ENCODE measurements around the gene RNF213.

GRCh38 chr17:80433916-80434666 is 173.4 kb downstream of the RNF213 start:
- no peak for TF ChIP-seq POLR2A (IDR thresholded peaks at IDR 0.05)
- TF ChIP-seq CTCF (IDR thresholded peaks at IDR 0.05), result no peak

Data from adrenal gland (tissue), 5 donors.